IMR-90 (cell line): Measurements from ENCODE around the gene HDAC9. TPM values are rescaled to one million over a fixed set of nuclear protein-coding genes. Genes with fewer than 3 reads are reported as not detected.

Experiments
- ATAC-seq: fragments of 200-7000 bp; cut with Tn5 transposase; 2 replicates; pipeline ENCODE4 v1.9.1; 2020; ENCODE audit warnings: low read depth, mild to moderate bottlenecking, moderate library complexity
- BruUV-seq: library from RNA; stranded (reverse); fragments of 400-500 nt; replicated peaks from 2 replicates; lab custom pipeline; 2021; lab: Mats Ljungman, UMichigan
- CTCF ChIA-PET: fragments of 300-600 bp; formaldehyde crosslinking; extraction: SDS; loops from one replicate; lab custom pipeline; 2021; ENCODE audit warnings: antibody characterized with exemption; lab: Yijun Ruan, JAX
- POLR2A ChIA-PET: fragments of 300-600 bp; sonication (Branson Sonifier 250); formaldehyde crosslinking; loops from one replicate; lab custom pipeline; 2022; ENCODE audit warnings: antibody characterized with exemption; ENCODE audit not compliant: unreplicated experiment; lab: Charles Lee
- DNase-seq: peaks from one replicate; pipeline ENCODE4 v3.0.0; 2013
- H2AFZ ChIP-seq: replicated peaks from 2 replicates; pipeline ENCODE3; 2013; ENCODE audit warnings: low read length, mild to moderate bottlenecking; ENCODE audit not compliant: poor library complexity
- H2AK5ac ChIP-seq: 2 replicates; pipeline ENCODE4 v1.6.1; 2013; ENCODE audit warnings: low read depth, low read length, inconsistent platforms
- H2AK9ac ChIP-seq: replicated peaks from 2 replicates; pipeline ENCODE3; 2013; ENCODE audit warnings: mild to moderate bottlenecking, low read depth, low read length, moderate library complexity; ENCODE audit not compliant: poor library complexity
- H2BK120ac ChIP-seq: 2 replicates; pipeline ENCODE4 v1.6.1; 2013; ENCODE audit warnings: low read depth, low read length, inconsistent platforms
- H2BK15ac ChIP-seq: 3 replicates; pipeline ENCODE4 v1.6.1; 2013; ENCODE audit warnings: low read depth, low read length, inconsistent platforms
- H2BK20ac ChIP-seq: 2 replicates; pipeline ENCODE4 v1.6.1; 2013; ENCODE audit warnings: low read depth, mild to moderate bottlenecking, inconsistent platforms, low read length, moderate library complexity
- H2BK5ac ChIP-seq: 2 replicates; pipeline ENCODE4 v1.6.1; 2013; ENCODE audit warnings: mild to moderate bottlenecking, low read depth, low read length, inconsistent platforms; ENCODE audit not compliant: poor library complexity, severe bottlenecking
- H3K14ac ChIP-seq: replicated peaks from 2 replicates; pipeline ENCODE4 v1.6.1; 2013; ENCODE audit warnings: low read depth, low read length, inconsistent platforms
- H3K18ac ChIP-seq: 2 replicates; pipeline ENCODE4 v1.6.1; 2013; ENCODE audit warnings: low read depth, low read length, control low read depth
- H3K23ac ChIP-seq: 2 replicates; pipeline ENCODE4 v1.6.1; 2013; ENCODE audit warnings: low read depth, low read length, inconsistent platforms
- H3K27ac ChIP-seq: 2 replicates; pipeline ENCODE4 v1.5.1; 2013; ENCODE audit warnings: mild to moderate bottlenecking, control low read depth, low read length; ENCODE audit not compliant: insufficient read depth
- H3K27me3 ChIP-seq: 2 replicates; pipeline ENCODE4 v1.6.1; 2013; ENCODE audit warnings: low read length; ENCODE audit not compliant: control insufficient read depth, insufficient read depth
- H3K36me3 ChIP-seq: 2 replicates; pipeline ENCODE4 v1.6.1; 2013; ENCODE audit warnings: low read length, mixed read lengths; ENCODE audit not compliant: control insufficient read depth, insufficient read depth
- H3K4ac ChIP-seq: 2 replicates; pipeline ENCODE4 v1.6.1; 2013; ENCODE audit warnings: low read depth, low read length, inconsistent platforms
- H3K4me1 ChIP-seq: 2 replicates; pipeline ENCODE4 v1.6.1; 2013; ENCODE audit warnings: low read length, mixed read lengths; ENCODE audit not compliant: control insufficient read depth, insufficient read depth
- H3K4me2 ChIP-seq: 2 replicates; pipeline ENCODE4 v1.6.1; 2013; ENCODE audit warnings: low read depth, mild to moderate bottlenecking, control low read depth, low read length, moderate library complexity
- H3K4me3 ChIP-seq: 2 replicates; pipeline ENCODE4 v1.5.1; 2013; ENCODE audit warnings: low read depth, mild to moderate bottlenecking, control low read depth, low read length, moderate library complexity; ENCODE audit not compliant: insufficient read depth
- H3K56ac ChIP-seq: 2 replicates; pipeline ENCODE4 v1.6.1; 2013; ENCODE audit warnings: low read length, inconsistent platforms; ENCODE audit not compliant: insufficient read depth; ENCODE audit errors: extremely low read depth
- H3K79me1 ChIP-seq, 2 experiments: 2 replicates each; pipeline ENCODE4 v1.6.1; 2013; ENCODE audit warnings: low read length in 2 of 2, inconsistent platforms in 1 of 2, low read depth in 1 of 2
- H3K9ac ChIP-seq: 2 replicates; pipeline ENCODE4 v1.6.1; 2013; ENCODE audit warnings: low read depth, low read length, control low read depth
- H3K9me1 ChIP-seq: 2 replicates; pipeline ENCODE4 v1.6.1; 2013; ENCODE audit warnings: low read length, inconsistent platforms; ENCODE audit not compliant: insufficient read depth
- H3K9me3 ChIP-seq: 2 replicates; pipeline ENCODE4 v1.6.1; 2013; ENCODE audit warnings: low read length; ENCODE audit not compliant: control insufficient read depth, insufficient read depth
- H4K20me1 ChIP-seq: 2 replicates; pipeline ENCODE4 v1.6.1; 2013; ENCODE audit warnings: low read length, inconsistent platforms; ENCODE audit not compliant: insufficient read depth
- H4K5ac ChIP-seq: 2 replicates; pipeline ENCODE4 v1.6.1; 2013; ENCODE audit warnings: mild to moderate bottlenecking, low read depth, low read length, control low read depth
- H4K8ac ChIP-seq, 2 experiments: 2 replicates each; pipeline ENCODE4 v1.6.1; 2013; ENCODE audit warnings: low read depth in 2 of 2, low read length in 2 of 2, control low read depth in 1 of 2, inconsistent platforms in 1 of 2
- H4K91ac ChIP-seq: 2 replicates; pipeline ENCODE4 v1.6.1; 2013; ENCODE audit warnings: low read depth, low read length, inconsistent platforms; ENCODE audit not compliant: insufficient read depth
- CEBPB ChIP-seq: IDR thresholded peaks from 2 replicates; pipeline ENCODE4 v1.6.1; 2012; ENCODE audit warnings: low read depth, low read length, improper control_type of control experiment
- FOS ChIP-seq: fragments of 150-350 bp; IDR thresholded peaks from 2 replicates; pipeline ENCODE4 v1.6.1; 2016; ENCODE audit warnings: low read depth, low read length
- MAFK ChIP-seq: IDR thresholded peaks from 2 replicates; pipeline ENCODE4 v1.6.1; 2012; ENCODE audit warnings: low read depth, low read length, improper control_type of control experiment
- NFE2L2 ChIP-seq: fragments of 150-350 bp; IDR thresholded peaks from 2 replicates; pipeline ENCODE4 v1.6.1; 2016; ENCODE audit warnings: low read depth, mild to moderate bottlenecking, low read length
- RCOR1 ChIP-seq: IDR thresholded peaks from 2 replicates; pipeline ENCODE4 v1.6.1; 2012; ENCODE audit warnings: mild to moderate bottlenecking, low read length, improper control_type of control experiment; ENCODE audit not compliant: insufficient replicate concordance
- RFX5 ChIP-seq: IDR thresholded peaks from 2 replicates; pipeline ENCODE4 v1.8.0; 2012; ENCODE audit warnings: low read depth, mild to moderate bottlenecking, low read length, moderate library complexity
- WGBS, 2 experiments: methylation state at CpG; one replicate each; pipeline versions ENCODE4 v1.1.5 to v1.1.7; 2013; ENCODE audit warnings: missing lambda C conversion rate in 2 of 2; ENCODE audit not compliant: insufficient read length in 1 of 2; ENCODE audit errors: extremely low coverage in 2 of 2; 5-methylcytosine and 5-hydroxymethylcytosine counted together
- dilution Hi-C: fragments of 300-500 bp; cut with HindIII; formaldehyde crosslinking; loops from one replicate; pipeline ENCODE4 v1.14.3; 2018; ENCODE audit warnings: low sequenced_read_pairs; ENCODE audit not compliant: unreplicated experiment
- in situ Hi-C: fragments of 300-500 bp; cut with MboI; formaldehyde crosslinking; loops from 3 replicates; pipeline ENCODE4 v1.14.3; 2019; ENCODE audit warnings: low sequenced_read_pairs, inconsistent platforms, mixed read lengths
- intact Hi-C: fragments of 100-400 bp; cut with micrococcal nuclease; formaldehyde crosslinking; loops from 2 replicates; pipeline ENCODE4 v1.10.0; 2022
- polyA plus RNA-seq, 3 experiments: library from polyadenylated mRNA; depleted of rRNA; stranded (reverse); fragments of >200 nt; gene quantifications; 2 replicates each; pipeline ENCODE4 v1.2.3, GENCODE V29; 2012; ENCODE audit warnings: low replicate concordance in 1 of 3
- total RNA-seq: library from RNA; depleted of rRNA; stranded (reverse); fragments of >200 nt; gene quantifications from 2 replicates; pipeline ENCODE4 v1.2.3, GENCODE V29; 2012

The HDAC9 gene
- total and polyA plus RNA-seq, 2 of the 4 experiments (the other 2 are of a cell fraction) = 4.3 to 24.7 TPM

DNA sequence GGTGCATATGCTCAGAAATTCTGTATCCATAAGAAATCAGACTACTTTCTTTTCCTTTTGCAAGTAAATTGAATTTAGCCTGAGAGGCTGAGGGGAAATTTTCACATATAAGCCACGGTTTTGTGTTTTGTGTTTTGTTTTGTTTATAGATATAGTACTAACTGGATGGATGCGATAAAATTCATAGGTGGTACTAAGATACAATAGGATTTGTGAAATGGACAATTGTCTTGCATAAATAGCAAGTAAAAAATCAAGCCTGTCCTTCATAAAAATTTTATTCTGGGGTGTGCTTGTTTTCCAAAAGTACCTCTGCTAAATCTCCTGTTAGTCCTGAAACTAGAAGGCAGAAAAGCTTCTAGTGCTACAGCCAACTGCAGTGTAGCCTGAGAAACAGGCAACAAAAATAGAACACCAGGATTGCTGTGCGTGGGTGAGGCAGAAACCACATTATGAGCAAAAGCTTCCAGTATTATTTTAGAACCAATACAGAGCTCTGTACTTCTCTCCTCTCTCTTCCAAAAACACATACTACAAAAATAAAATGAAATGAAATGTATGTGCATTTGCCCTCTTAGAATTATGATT is 634 bp upstream of the HDAC9 start:
- no peaks in the 10 kb centered on the region for H3K27me3 ChIP-seq
- no peak overlapping the region for H3K56ac ChIP-seq
- TF ChIP-seq RFX5 (no peak), NFE2L2 (no peak), CEBPB (no peak), RCOR1 (no peak), MAFK (no peak), FOS (no peak)
- no peaks in the 10 kb centered on the region for H3K36me3 ChIP-seq
- H4K20me1 ChIP-seq = no peaks in the 10 kb centered on the region
- H3K4me2 ChIP-seq = peak overlapping the region; percentile 84
- H2AK9ac ChIP-seq = no peak overlapping the region
- H3K9ac ChIP-seq = no peak overlapping the region
- H3K18ac ChIP-seq = no peak overlapping the region
- no peak overlapping the region for H3K23ac ChIP-seq
- peak overlapping the region; percentile 33 for H2BK5ac ChIP-seq
- H4K5ac ChIP-seq = no peak overlapping the region
- H4K8ac ChIP-seq = 0 out of 4 replicates have a peak overlapping the region, but pooled peaks of 1 of the 2 experiments have one; percentile 36
- no peaks in the 10 kb centered on the region; the same call in 1 of the 2 replicates for H3K4me1 ChIP-seq
- peak overlapping the region; percentile 32; the same call in 1 of the 2 replicates for H2BK20ac ChIP-seq
- no CpG with 5 or more reads among the region's 3 CpGs for WGBS, 2 experiments
- H2AFZ ChIP-seq = no peak overlapping the region
- no peak overlapping the region for H2BK15ac ChIP-seq
- ATAC-seq (peak; percentile 77), DNase-seq (peak; percentile 63)
- dilution Hi-C loops (no loop called here), intact Hi-C loops (no loop called here), in situ Hi-C loops (no loop called here)
- ChIA-PET POLR2A (no interaction called here), CTCF (no interaction called here)
- H4K91ac ChIP-seq = no peak overlapping the region
- no TSS peak for BruUV-seq
- H3K9me3 ChIP-seq = no peaks in the 10 kb centered on the region
- H3K27ac ChIP-seq = no peak overlapping the region
- H3K9me1 ChIP-seq = no peaks in the 10 kb centered on the region; the same call in 1 of the 2 replicates
- H3K4me3 ChIP-seq = no peak overlapping the region
- H3K4ac ChIP-seq = peak overlapping the region; percentile 39; the same call in 1 of the 2 replicates
- H2AK5ac ChIP-seq = no peak overlapping the region
- 0 out of 4 replicates have a peak, but pooled peaks cover 0 to 4% of the 10 kb centered on the region in 2 experiments for H3K79me1 ChIP-seq
- H2BK120ac ChIP-seq = peak overlapping the region; percentile 62; the same call in 1 of the 2 replicates
- H3K14ac ChIP-seq = peak overlapping the region; percentile 89; the same call in 1 of the 2 replicates
